ENCODE data around the gene PYGB.

DNA sequence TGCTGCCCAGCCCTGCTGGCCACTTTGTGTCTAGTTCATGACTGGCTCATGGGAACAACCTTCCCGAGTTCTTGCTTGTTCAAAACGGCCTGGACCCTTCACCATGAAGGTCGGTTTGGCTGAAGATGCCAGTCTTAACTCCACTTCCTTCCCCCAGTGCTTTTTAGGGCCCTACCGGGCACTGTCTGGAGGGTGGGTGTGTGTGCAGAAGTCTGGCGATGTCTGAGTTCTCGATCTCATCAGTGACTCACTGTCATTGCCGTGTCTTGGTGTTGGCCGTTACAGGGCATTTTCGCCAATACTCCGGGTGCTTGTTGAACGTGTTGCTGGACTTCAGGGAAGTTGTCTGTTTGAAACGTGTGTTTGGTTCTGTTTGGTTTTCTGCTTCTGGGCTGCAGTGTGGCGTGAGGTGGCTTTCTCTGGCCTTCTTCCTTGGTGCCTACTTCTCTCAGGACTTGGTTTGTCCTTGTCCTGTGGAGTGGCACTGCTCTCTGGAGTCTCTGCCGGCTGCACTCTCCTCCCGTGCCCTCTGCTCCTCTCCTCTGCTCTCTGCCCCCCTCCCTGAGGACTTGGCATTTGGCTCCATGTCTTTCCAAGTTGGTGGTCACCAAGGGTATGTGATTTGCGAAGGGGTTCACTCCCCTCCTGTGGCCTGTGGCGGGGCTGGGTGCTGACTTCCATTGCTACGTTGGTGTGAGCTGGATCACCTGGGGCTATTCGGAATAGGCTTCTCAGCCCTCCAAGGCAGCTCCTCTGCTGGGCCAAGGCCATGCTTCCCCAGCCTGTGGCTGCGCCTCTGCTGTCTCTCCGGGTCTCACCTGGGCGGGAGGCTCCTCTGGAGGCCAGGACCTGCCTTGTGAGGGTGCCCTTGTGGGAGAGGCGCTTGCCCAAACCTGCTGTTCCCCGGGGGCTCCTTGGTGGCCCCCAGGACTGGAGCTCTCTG, 38.2 kb downstream of the PYGB start:
- no peak for TF ChIP-seq CTCF (IDR thresholded peaks at IDR 0.05)
- no peak for TF ChIP-seq POLR2A (IDR thresholded peaks at IDR 0.05)

All from thyroid gland (tissue), 4 donors.